Colon (tissue), 2 donors: ENCODE results near the gene ACSS3.
"Not testable (repeated sequence)": the region's sequence is repeated elsewhere in the genome, so short reads cannot be mapped to it uniquely, and the experiment has no call there.

Source experiments
- FAIRE-seq: peaks from 2 replicates; lab custom pipeline; 2012; peaks lifted over from hg19 to GRCh38; lab: Jason Lieb, UNC
- donor health status: control.
- donor health status: control.

Gene ACSS3

GRCh38 chr12:81077686-81078441 lies at the start of gene ACSS3:
TSS of gene ACSS3 (plus strand) at chr12:81078079. CDS start at chr12:81078121, 42 bp downstream.
- no peak for FAIRE-seq

DNA sequence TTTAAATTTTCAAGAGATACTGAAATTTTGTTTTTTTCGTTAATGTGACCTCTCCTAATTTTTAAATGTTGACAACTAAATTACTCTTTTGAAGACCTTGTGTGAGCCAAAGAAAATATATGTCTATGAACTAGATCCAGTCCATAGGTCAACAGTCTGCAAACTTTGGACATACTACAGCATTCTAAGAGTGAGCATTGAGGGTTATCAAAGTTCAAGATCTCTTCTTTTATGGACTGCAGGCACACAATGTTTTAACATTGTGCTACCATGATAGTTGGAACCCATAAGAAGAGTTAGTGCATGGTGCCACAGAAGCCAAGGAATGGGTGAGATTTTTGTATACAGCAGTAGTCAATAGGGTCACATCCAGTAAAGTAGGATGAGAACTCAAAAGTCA lies 43.0 kb upstream of the ACSS3 start:
- FAIRE-seq: no peak

DNA sequence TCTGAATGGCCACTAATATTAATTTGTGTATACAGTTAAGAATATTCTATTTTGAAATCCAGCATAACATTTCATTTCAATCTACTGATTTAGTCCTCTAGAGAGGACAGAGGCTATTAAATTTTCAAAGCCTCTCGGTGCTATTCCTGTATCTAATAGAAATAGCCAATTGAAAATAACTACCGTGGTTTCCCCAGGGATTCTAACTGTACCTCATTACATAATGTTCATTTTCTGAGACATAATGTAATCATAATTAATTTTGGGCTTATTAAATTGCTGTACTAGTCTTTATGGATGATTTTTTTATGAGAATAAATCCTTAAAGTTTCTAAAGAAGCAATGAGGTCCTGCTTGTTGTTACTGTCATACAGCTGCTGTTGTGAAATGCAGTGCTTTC lies 38.6 kb upstream of the ACSS3 start:
- FAIRE-seq: no peak

GRCh38 chr12:81043979-81044740 lies 33.7 kb upstream of the ACSS3 start:
- FAIRE-seq: no peak

DNA sequence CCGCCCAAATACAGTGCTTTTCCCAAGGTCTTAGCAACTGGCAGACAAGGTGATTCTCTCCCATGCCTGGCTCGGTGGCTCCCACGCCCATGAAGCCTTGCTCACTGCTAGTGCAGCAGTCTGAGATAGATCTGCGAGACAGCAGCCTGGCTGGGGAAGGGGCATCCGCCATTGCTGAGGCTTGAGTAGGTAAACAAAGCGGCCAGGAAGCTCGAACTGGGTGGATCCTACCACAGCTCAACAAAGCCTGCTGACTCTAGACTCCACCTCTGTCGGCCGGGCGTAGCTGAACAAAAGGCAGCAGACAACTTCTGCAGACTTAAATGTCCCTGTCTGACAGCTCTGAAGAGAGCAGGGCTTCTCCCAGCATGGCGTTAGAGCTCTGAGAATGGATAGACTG lies 12.9 kb upstream of the ACSS3 start:
- not testable (repeated sequence) for FAIRE-seq

DNA sequence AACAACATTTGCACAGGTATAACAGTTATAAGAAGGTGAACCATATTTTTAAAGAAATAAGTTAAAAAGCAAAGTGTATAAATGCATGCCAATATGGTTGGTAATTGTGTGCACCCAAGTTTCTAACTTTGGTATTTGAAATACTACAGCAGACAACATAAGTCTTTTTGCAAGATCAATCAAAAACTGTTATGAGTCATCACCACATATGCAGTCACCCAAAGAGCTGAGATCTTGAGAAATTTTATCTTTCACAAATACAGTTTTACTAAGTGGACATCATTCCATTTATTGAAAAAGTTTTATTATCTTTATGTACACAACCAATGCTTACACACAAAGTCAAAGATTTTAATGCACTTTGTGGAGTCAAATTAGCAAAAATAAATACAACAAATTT lies 7.0 kb upstream of the ACSS3 start:
- no peak for FAIRE-seq

DNA sequence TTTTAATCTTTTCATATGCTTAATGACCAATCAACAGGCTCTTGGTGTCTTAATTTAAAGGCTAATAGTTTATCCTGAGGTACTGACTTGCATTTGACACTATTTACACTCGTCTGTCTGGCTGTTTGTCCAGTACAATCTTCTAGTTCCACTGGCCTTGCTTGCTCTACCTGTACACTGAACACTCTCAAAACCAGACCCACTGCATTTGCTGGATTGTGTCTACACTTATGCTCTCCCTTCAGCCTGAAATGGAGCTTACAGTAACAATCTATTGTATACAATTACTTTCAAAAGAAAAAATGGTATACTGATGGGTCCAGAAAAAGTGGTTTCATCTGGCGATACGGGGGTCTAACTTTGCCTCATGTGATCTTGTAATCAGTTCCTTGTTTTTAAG lies 2.3 kb upstream of the ACSS3 start:
- no peak for FAIRE-seq

DNA sequence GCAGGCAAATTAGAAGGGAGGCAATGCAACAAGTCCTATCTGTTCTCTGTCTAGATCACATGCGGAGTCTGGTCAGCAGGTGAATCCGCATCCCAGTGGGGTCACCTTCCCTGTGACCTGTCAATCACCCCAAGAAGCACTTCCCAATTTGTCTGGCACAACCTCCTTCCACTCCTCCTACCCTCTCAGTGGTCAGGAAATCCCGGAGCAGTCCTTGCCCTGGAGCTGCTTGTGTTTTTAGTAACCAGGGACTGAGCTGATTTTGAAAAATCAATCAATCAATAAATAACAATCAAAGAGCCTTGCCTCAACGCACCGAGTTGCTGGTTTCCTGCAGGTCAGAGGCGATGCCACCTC lies 572 bp upstream of the ACSS3 start:
- no peak for FAIRE-seq

GRCh38 chr12:81078469-81079196 lies 754 bp downstream of the ACSS3 start:
- no peak for FAIRE-seq

- FAIRE-seq: no peak
Observed at GRCh38 chr12:81079280-81080076, 1.6 kb downstream of the ACSS3 start.

GRCh38 chr12:81080431-81080983 lies 2.6 kb downstream of the ACSS3 start:
- FAIRE-seq: no peak

- no peak for FAIRE-seq
Observed at GRCh38 chr12:81081726-81082125, 3.8 kb downstream of the ACSS3 start.

GRCh38 chr12:81083018-81083417 lies 5.1 kb downstream of the ACSS3 start:
- no peak for FAIRE-seq

- FAIRE-seq: no peak
Observed at GRCh38 chr12:81083906-81084513, 6.1 kb downstream of the ACSS3 start.

GRCh38 chr12:81084811-81085350 lies 7.0 kb downstream of the ACSS3 start:
- no peak for FAIRE-seq

- no peak for FAIRE-seq
Observed at GRCh38 chr12:81085832-81086231, 8.0 kb downstream of the ACSS3 start.

DNA sequence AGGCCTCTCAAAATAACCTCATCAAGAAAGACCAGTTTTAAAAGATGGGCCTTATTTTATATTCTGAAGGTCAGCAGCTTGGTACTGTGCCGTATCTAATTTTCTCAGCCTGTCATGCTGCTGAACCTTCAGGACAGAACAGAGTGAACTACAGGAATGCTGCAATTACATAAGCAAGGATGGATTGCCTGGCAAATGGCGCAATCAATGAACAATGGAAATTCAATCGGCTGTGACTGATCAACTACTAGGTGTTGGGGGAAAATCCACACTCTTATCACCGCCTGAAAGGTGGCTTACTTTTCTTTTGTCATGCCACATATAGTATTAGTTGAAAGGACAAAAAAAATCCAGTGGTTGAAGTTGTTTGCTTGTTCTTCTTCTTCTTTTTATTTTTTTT lies 8.5 kb downstream of the ACSS3 start:
- no peak for FAIRE-seq

DNA sequence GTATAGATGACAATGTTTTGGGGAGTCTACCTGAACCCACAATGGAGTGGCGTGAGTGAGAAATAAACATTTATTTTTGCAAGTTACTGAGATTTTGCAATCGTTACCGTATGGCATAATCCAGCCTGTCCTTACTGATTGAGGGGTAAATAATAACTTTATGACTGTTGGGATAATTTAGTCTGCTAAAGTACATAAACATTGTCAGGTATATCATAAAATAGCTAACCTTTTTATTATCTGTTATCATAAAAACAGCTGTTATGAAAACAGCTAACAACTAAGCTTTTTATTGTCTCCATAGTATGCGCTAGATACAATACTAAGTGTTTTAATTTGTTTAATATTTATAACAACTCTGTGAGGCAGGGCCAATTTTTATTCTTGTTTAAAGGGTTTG lies 10.3 kb downstream of the ACSS3 start:
- FAIRE-seq: no peak

DNA sequence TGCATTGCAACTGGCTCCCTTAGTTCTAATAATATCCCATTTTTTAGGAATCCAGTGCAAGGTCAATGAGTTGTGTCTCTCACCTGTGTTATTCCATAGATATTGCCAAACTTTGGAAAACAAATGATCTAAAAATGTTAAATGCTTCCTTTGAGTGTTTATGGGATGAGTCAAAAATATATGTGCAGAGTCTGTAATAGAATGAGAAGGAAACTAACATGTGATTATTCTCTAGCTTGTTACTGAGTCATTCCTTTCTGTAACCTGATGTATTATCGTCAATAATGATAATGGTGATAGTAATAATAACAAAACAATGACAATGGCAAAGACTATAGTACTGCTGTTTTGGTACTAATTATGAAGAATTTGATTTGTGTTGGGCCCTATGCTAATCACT lies 11.5 kb downstream of the ACSS3 start:
- no peak for FAIRE-seq

DNA sequence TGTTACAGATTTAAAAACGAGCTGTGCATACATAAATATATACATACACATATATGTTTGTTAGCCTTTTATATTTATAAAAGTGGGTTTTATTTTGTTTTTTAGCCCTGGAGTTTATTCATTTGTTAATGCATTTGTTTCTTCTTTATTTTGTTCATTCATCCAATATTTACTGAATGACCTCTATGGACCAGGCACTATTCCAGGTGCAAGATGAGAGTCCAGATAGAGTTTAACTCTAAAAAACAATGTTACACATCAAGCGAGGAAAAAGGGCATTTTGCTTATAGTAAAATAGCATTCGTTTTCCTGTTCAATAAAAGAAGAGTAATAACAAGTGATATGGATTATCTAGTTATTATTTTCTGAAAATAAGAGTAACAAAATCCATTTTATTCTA lies 14.2 kb downstream of the ACSS3 start:
- no peak for FAIRE-seq

GRCh38 chr12:81094718-81095360 lies 17.0 kb downstream of the ACSS3 start:
- no peak for FAIRE-seq
